HepG2 (cell line): ENCODE results near the gene TUBA4A. TPM values are rescaled to one million over a fixed set of nuclear protein-coding genes. Genes with fewer than 3 reads are reported as not detected.
A peak's percentile ranks its signal among the peaks of the same experiment; 100 is the strongest.

Experiments used
- DPF2 ChIP-seq: sonication (generic); formaldehyde crosslinking; IDR thresholded peaks from 2 replicates; pipeline ENCODE4 v1.4.0; 2020; ENCODE audit warnings: mild to moderate bottlenecking, low read depth, missing genetic modification reagents, borderline replicate concordance
- HOXA7 ChIP-seq: sonication (generic); formaldehyde crosslinking; IDR thresholded peaks from 2 replicates; pipeline ENCODE4 v1.8.1; 2022; ENCODE audit warnings: mild to moderate bottlenecking, missing genetic modification reagents, moderate library complexity
- NCOR1 ChIP-seq: fragments of 200-600 bp; sonication (generic); IDR thresholded peaks from 2 replicates; pipeline ENCODE4 v1.7.0; 2017; ENCODE audit warnings: antibody characterized with exemption, low read length, borderline replicate concordance
- NRL ChIP-seq: sonication (generic); formaldehyde crosslinking; IDR thresholded peaks from 2 replicates; pipeline ENCODE4 v1.5.0; 2020; ENCODE audit warnings: missing genetic modification reagents, mild to moderate bottlenecking, moderate library complexity, borderline replicate concordance
- RFX3 ChIP-seq: IDR thresholded peaks from 2 replicates; pipeline ENCODE4 v1.6.1; 2016; ENCODE audit warnings: missing biosample characterization, missing genetic modification reagents
- SOX6 ChIP-seq, 2 experiments: fragments of 450-650 bp in 1 of 2; sonication (generic) in 1 of 2; formaldehyde crosslinking in 1 of 2; IDR thresholded peaks; 2 replicates each; pipeline versions ENCODE4 v1.4.0 to v1.6.1; 2017 to 2020; ENCODE audit warnings: antibody characterized with exemption in 1 of 2, mild to moderate bottlenecking in 1 of 2, missing genetic modification reagents in 1 of 2
- TBP ChIP-seq: sonication (generic); formaldehyde crosslinking; IDR thresholded peaks from 2 replicates; pipeline ENCODE4 v1.5.0; 2020; ENCODE audit warnings: missing genetic modification reagents
- TCF7L2 ChIP-seq: IDR thresholded peaks from 2 replicates; pipeline ENCODE4 v1.6.1; 2011; ENCODE audit warnings: mild to moderate bottlenecking, low read depth, low read length, moderate library complexity
- TEAD3 ChIP-seq: optimal IDR thresholded peaks from 2 replicates; pipeline ENCODE3; 2016; ENCODE audit warnings: borderline replicate concordance
- THAP11 ChIP-seq: IDR thresholded peaks from 2 replicates; pipeline ENCODE4 v1.6.1; 2016; ENCODE audit warnings: missing biosample characterization, missing genetic modification reagents
- ZFP36L2 ChIP-seq: sonication (generic); formaldehyde crosslinking; IDR thresholded peaks from 2 replicates; pipeline ENCODE4 v1.4.0; 2020; ENCODE audit warnings: missing genetic modification reagents
- ZNF205 ChIP-seq: IDR thresholded peaks from 2 replicates; pipeline ENCODE4 v1.6.1; 2018; ENCODE audit warnings: missing biosample characterization, missing genetic modification reagents
- ZNF570 ChIP-seq: sonication (generic); formaldehyde crosslinking; IDR thresholded peaks from 2 replicates; pipeline ENCODE4 v1.4.0; 2020; ENCODE audit warnings: mild to moderate bottlenecking, missing genetic modification reagents, borderline replicate concordance
- ZNF619 ChIP-seq: sonication (generic); formaldehyde crosslinking; IDR thresholded peaks from 2 replicates; pipeline ENCODE4 v1.4.0; 2020; ENCODE audit warnings: mild to moderate bottlenecking, missing genetic modification reagents
- ZNF7 ChIP-seq: IDR thresholded peaks from 2 replicates; pipeline ENCODE4 v1.6.1; 2016; ENCODE audit warnings: missing biosample characterization, missing genetic modification reagents
- polyA plus RNA-seq, 8 experiments: library from polyadenylated mRNA; depleted of rRNA in 3 of 8; stranded (reverse) in 7 of 8; unstranded in 1 of 8; fragments of >200 nt; fragmentation: Illumina TruSeq in 4 of 8; extraction: Trizol in 4 of 8; gene quantifications; 2 replicates each; pipeline versions ENCODE4 v1.2.1 to v1.2.3, GENCODE V29; 2011 to 2016; ENCODE audit warnings: low read depth in 4 of 8, missing spikeins in 1 of 8, mixed read lengths in 1 of 8; ENCODE audit not compliant: insufficient read depth in 1 of 8
- total RNA-seq, 5 experiments: library from RNA; depleted of rRNA; stranded (reverse); fragments of >200 nt; fragmentation: Illumina TruSeq; extraction: Trizol; gene quantifications; 2 replicates each; pipeline ENCODE4 v1.2.3, GENCODE V29; 2016; ENCODE audit warnings: low read depth in 1 of 5
- TF ChIP-seq, protein P1 (sequence below): sonication (generic); formaldehyde crosslinking; IDR thresholded peaks from 2 replicates; pipeline ENCODE4 v1.8.1; 2022; ENCODE audit warnings: mild to moderate bottlenecking, missing genetic modification reagents
- TF ChIP-seq, protein P2 (sequence below): IDR thresholded peaks from 2 replicates; pipeline ENCODE4 v1.6.1; 2018; ENCODE audit warnings: missing genetic modification reagents
- TF ChIP-seq, protein P3 (sequence below): sonication (generic); formaldehyde crosslinking; IDR thresholded peaks from 2 replicates; pipeline ENCODE4 v1.8.1; 2023; ENCODE audit warnings: mild to moderate bottlenecking, missing genetic modification reagents
- TF ChIP-seq, protein P4 (sequence below): sonication (generic); formaldehyde crosslinking; conservative IDR thresholded peaks from 2 replicates; pipeline ENCODE4 v1.4.0; 2020; ENCODE audit warnings: missing genetic modification reagents

The TUBA4A gene
- total and polyA plus RNA-seq, 2 of the 13 experiments (the other 11 are each of a cell fraction or from before 2014, with no cell fraction given): 1.3 to 12.7 TPM

DNA sequence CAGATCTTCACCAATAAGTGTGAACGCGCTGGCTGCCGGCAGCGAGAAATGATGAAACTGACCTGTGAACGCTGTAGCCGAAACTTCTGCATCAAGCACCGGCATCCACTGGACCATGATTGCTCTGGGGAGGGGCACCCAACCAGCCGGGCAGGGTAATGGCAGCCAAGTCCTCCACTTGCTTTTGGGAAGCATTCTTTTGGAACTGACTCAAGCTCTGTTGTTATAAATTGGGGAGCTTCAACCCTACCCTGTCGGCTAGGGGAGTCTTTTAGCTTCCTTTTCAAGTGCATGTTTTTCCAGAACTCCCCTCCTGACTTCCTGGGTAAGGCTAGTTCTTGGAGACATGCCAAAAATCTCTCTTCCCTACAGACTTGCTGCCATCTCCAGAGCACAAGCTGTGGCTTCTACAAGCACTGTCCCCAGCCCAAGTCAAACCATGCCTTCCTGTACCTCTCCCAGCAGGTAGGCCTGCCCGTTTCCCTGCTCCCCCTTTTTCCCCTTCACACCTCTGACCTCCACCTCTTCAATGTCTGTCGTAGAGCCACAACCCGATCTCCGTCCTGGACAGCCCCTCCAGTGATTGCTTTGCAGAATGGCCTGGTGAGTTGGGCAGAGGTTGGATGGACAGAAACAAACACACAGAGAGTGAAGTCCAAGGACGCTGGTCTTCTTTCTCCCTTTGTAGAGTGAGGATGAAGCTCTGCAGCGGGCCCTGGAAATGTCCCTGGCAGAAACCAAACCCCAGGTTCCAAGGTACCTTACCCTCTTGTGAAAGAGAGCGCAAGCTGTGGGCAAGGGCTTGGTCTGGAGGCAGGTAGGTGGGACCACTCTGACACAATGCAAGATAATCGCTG is 45.6 kb downstream of the TUBA4A start (continued):
- TF ChIP-seq, protein P1, sequence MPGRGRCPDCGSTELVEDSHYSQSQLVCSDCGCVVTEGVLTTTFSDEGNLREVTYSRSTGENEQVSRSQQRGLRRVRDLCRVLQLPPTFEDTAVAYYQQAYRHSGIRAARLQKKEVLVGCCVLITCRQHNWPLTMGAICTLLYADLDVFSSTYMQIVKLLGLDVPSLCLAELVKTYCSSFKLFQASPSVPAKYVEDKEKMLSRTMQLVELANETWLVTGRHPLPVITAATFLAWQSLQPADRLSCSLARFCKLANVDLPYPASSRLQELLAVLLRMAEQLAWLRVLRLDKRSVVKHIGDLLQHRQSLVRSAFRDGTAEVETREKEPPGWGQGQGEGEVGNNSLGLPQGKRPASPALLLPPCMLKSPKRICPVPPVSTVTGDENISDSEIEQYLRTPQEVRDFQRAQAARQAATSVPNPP (CRISPR knock-in tag): 0 out of 2 replicates have a peak, but pooled peaks have one; percentile 22
- TF ChIP-seq, protein P2, sequence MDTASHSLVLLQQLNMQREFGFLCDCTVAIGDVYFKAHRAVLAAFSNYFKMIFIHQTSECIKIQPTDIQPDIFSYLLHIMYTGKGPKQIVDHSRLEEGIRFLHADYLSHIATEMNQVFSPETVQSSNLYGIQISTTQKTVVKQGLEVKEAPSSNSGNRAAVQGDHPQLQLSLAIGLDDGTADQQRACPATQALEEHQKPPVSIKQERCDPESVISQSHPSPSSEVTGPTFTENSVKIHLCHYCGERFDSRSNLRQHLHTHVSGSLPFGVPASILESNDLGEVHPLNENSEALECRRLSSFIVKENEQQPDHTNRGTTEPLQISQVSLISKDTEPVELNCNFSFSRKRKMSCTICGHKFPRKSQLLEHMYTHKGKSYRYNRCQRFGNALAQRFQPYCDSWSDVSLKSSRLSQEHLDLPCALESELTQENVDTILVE (CRISPR knock-in tag): peak; percentile 75; the same call in 1 of the 2 replicates
- TF ChIP-seq, protein P3, sequence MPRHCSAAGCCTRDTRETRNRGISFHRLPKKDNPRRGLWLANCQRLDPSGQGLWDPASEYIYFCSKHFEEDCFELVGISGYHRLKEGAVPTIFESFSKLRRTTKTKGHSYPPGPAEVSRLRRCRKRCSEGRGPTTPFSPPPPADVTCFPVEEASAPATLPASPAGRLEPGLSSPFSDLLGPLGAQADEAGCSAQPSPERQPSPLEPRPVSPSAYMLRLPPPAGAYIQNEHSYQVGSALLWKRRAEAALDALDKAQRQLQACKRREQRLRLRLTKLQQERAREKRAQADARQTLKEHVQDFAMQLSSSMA (CRISPR knock-in tag): no peak
- no peak for TF ChIP-seq RFX3 (CRISPR knock-in tag)
- no peak for TF ChIP-seq ZFP36L2 (CRISPR knock-in tag)
- TF ChIP-seq ZNF7 (CRISPR knock-in tag): no peak
- TF ChIP-seq HOXA7 (CRISPR knock-in tag): no peak
- TF ChIP-seq DPF2 (CRISPR knock-in tag): peak; percentile 75; the same call in 1 of the 2 replicates
- TF ChIP-seq, protein P4, sequence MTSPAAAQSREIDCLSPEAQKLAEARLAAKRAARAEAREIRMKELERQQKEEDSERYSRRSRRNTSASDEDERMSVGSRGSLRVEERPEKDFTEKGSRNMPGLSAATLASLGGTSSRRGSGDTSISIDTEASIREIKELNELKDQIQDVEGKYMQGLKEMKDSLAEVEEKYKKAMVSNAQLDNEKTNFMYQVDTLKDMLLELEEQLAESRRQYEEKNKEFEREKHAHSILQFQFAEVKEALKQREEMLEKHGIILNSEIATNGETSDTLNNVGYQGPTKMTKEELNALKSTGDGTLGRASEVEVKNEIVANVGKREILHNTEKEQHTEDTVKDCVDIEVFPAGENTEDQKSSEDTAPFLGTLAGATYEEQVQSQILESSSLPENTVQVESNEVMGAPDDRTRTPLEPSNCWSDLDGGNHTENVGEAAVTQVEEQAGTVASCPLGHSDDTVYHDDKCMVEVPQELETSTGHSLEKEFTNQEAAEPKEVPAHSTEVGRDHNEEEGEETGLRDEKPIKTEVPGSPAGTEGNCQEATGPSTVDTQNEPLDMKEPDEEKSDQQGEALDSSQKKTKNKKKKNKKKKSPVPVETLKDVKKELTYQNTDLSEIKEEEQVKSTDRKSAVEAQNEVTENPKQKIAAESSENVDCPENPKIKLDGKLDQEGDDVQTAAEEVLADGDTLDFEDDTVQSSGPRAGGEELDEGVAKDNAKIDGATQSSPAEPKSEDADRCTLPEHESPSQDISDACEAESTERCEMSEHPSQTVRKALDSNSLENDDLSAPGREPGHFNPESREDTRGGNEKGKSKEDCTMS (CRISPR knock-in tag): no peak
- no peak; the same call in 1 of the 2 replicates for TF ChIP-seq NRL (CRISPR knock-in tag)
- peak; percentile 71 for TF ChIP-seq THAP11 (CRISPR knock-in tag)
- TF ChIP-seq TEAD3 (CRISPR knock-in tag): peak; percentile 77
- TF ChIP-seq ZNF619 (CRISPR knock-in tag): no peak
- TF ChIP-seq TBP (CRISPR knock-in tag): no peak
- no peak for TF ChIP-seq TCF7L2
- TF ChIP-seq ZNF205: no peak; the same call in 1 of the 2 replicates
- TF ChIP-seq NCOR1: peak; percentile 94
- TF ChIP-seq ZNF570 (CRISPR knock-in tag): no peak
- no peak for TF ChIP-seq SOX6 (IDR thresholded peaks at IDR 0.05)
- TF ChIP-seq SOX6 (CRISPR knock-in tag; IDR thresholded peaks at IDR 0.05): peak; percentile 87
